Muscle layer of duodenum (tissue), 2 donors: ENCODE measurements around the gene SLAMF8.

Experiments used
- H3K27ac ChIP-seq: one replicate; pipeline ENCODE4 v1.7.0; 2013; ENCODE audit warnings: mild to moderate bottlenecking, low read length
- H3K27me3 ChIP-seq: one replicate; pipeline ENCODE4 v1.7.0; 2013; ENCODE audit warnings: low read depth, mild to moderate bottlenecking, control low read depth, low read length
- H3K36me3 ChIP-seq, 2 donors: one replicate each; pipeline ENCODE4 v1.7.0; 2013; ENCODE audit warnings: low read length in 2 of 2, control low read depth in 1 of 2, mild to moderate bottlenecking in 1 of 2; ENCODE audit not compliant: insufficient read depth in 2 of 2, control insufficient read depth in 1 of 2
- H3K4me1 ChIP-seq, 2 donors: one replicate each; pipeline ENCODE4 v1.7.0; 2013; ENCODE audit warnings: low read length in 2 of 2, mild to moderate bottlenecking in 2 of 2, control low read depth in 1 of 2, moderate library complexity in 1 of 2; ENCODE audit not compliant: insufficient read depth in 2 of 2, control insufficient read depth in 1 of 2
- H3K4me3 ChIP-seq, 2 donors: one replicate each; pipeline ENCODE4 v1.7.0; 2013; ENCODE audit warnings: low read length in 2 of 2, low read depth in 1 of 2, mild to moderate bottlenecking in 1 of 2
- H3K9me3 ChIP-seq, 2 donors: one replicate each; pipeline ENCODE4 v1.7.0; 2013; ENCODE audit warnings: low read length in 2 of 2, control low read depth in 1 of 2, mild to moderate bottlenecking in 1 of 2; ENCODE audit not compliant: control insufficient read depth in 1 of 2
- donor health status: healthy.

Gene SLAMF8

GRCh38 chr1:159877695-159878444, 51.2 kb downstream of the SLAMF8 start:
- Histone ChIP-seq H3K4me3 (no peak overlapping the region), H3K36me3 (no peaks in the 10 kb centered on the region), H3K9me3 (no peaks in the 10 kb centered on the region), H3K4me1 (no peaks in the 10 kb centered on the region), H3K27ac (no peak overlapping the region), H3K27me3 (no peaks in the 10 kb centered on the region)

- H3K4me3 ChIP-seq, result no peak overlapping the region
- H3K4me1 ChIP-seq, result no peaks in the 10 kb centered on the region
Measured at GRCh38 chr1:159879136-159879535, 52.5 kb downstream of the SLAMF8 start.

GRCh38 chr1:159879977-159880376, 53.3 kb downstream of the SLAMF8 start:
- Histone ChIP-seq H3K4me3 (no peak overlapping the region), H3K4me1 (no peaks in the 10 kb centered on the region), H3K27me3 (no peaks in the 10 kb centered on the region), H3K27ac (no peak overlapping the region), H3K36me3 (no peaks in the 10 kb centered on the region), H3K9me3 (no peaks in the 10 kb centered on the region)

More at GRCh38 chr1:159879136-159879535, 52.5 kb downstream of the SLAMF8 start:
- Histone ChIP-seq H3K36me3 (no peaks in the 10 kb centered on the region), H3K9me3 (no peaks in the 10 kb centered on the region), H3K27me3 (no peaks in the 10 kb centered on the region), H3K27ac (no peak overlapping the region)

- Histone ChIP-seq H3K36me3 (no peaks in the 10 kb centered on the region), H3K27ac (no peak overlapping the region), H3K9me3 (no peaks in the 10 kb centered on the region), H3K4me1 (no peaks in the 10 kb centered on the region), H3K27me3 (no peaks in the 10 kb centered on the region), H3K4me3 (no peak overlapping the region)
Measured at GRCh38 chr1:159880430-159880829, 53.8 kb downstream of the SLAMF8 start.

- Histone ChIP-seq H3K9me3 (no peaks in the 10 kb centered on the region), H3K4me3 (no peak overlapping the region), H3K27me3 (no peaks in the 10 kb centered on the region), H3K27ac (no peak overlapping the region), H3K36me3 (no peaks in the 10 kb centered on the region), H3K4me1 (no peaks in the 10 kb centered on the region)
Measured at GRCh38 chr1:159881622-159882526, 55.2 kb downstream of the SLAMF8 start.

- Histone ChIP-seq H3K27me3 (no peaks in the 10 kb centered on the region), H3K36me3 (no peaks in the 10 kb centered on the region), H3K4me3 (no peak overlapping the region), H3K9me3 (no peaks in the 10 kb centered on the region), H3K4me1 (no peaks in the 10 kb centered on the region), H3K27ac (no peak overlapping the region)
Measured at GRCh38 chr1:159882527-159882862, 55.8 kb downstream of the SLAMF8 start.

GRCh38 chr1:159883134-159883533, 56.5 kb downstream of the SLAMF8 start:
- H3K27ac ChIP-seq, result no peak overlapping the region
- no peak overlapping the region for H3K4me3 ChIP-seq
- H3K36me3 ChIP-seq, result no peaks in the 10 kb centered on the region
- no peaks in the 10 kb centered on the region for H3K4me1 ChIP-seq
- no peaks in the 10 kb centered on the region for H3K27me3 ChIP-seq
- no peaks in the 10 kb centered on the region for H3K9me3 ChIP-seq

GRCh38 chr1:159884296-159884695, 57.6 kb downstream of the SLAMF8 start:
- H3K27ac ChIP-seq, result no peak overlapping the region
- no peaks in the 10 kb centered on the region for H3K9me3 ChIP-seq
- H3K27me3 ChIP-seq, result no peaks in the 10 kb centered on the region
- H3K36me3 ChIP-seq, result no peaks in the 10 kb centered on the region
- no peaks in the 10 kb centered on the region for H3K4me1 ChIP-seq
- H3K4me3 ChIP-seq, result no peak overlapping the region
